ENCODE data around the gene GPS1. TPM values are rescaled to one million over a fixed set of nuclear protein-coding genes. Genes with fewer than 3 reads are reported as not detected.

Gene GPS1
- total and polyA plus RNA-seq, 3 experiments from 2014 or later = 122 to 151 (median 125) TPM

- ChIA-PET POLR2A (no interaction called here), CTCF (interaction anchor here (1.3 kb wide), 2 partner anchors 17 to 54 kb away, joined by 3 read pairs; no protein-coding TSS in a partner anchor)
- Mint-ChIP-seq H3K27ac (no peak overlapping the region), H3K4me1 (no peaks in the 10 kb centered on the region), H3K27me3 (no peaks in the 10 kb centered on the region), H3K9me3 (no peaks in the 10 kb centered on the region), H3K4me3 (no peak overlapping the region), H3K36me3 (peaks cover 0 to 2% (median 0%) of the 10 kb centered on the region in 3 donors)
- Histone ChIP-seq H3K27me3 (ENCODE audit: insufficient read depth, low read length, poor library complexity, severe bottlenecking) (no peaks in the 10 kb centered on the region), H3K4me3 (ENCODE audit: low read length) (no peak overlapping the region), H3K4me1 (ENCODE audit: insufficient read depth, low read length) (no peaks in the 10 kb centered on the region), H3K9me3 (ENCODE audit: low read length) (no peaks in the 10 kb centered on the region), H3K36me3 (ENCODE audit: insufficient read depth, low read length) (no peaks in the 10 kb centered on the region), H3K27ac (ENCODE audit: low read depth, low read length) (no peak overlapping the region)
- DNase-seq = no peak
Observed at GRCh38 chr17:82012640-82013295, 38.9 kb upstream of the GPS1 start.

GRCh38 chr17:82013341-82013740 is 38.4 kb upstream of the GPS1 start:
- POLR2A ChIA-PET = no interaction called here
- H3K36me3 Mint-ChIP-seq = peaks cover 0 to 4% (median 0%) of the 10 kb centered on the region in 3 donors

GRCh38 chr17:82013772-82014321 is 37.9 kb upstream of the GPS1 start:
- CTCF ChIA-PET = interaction anchor here (1.3 kb wide), 2 partner anchors 16 to 55 kb away, joined by 3 read pairs; no protein-coding TSS in a partner anchor
- H3K4me3 Mint-ChIP-seq = no peak overlapping the region

More at GRCh38 chr17:82013341-82013740, 38.4 kb upstream of the GPS1 start:
- Mint-ChIP-seq H3K4me3 (no peak overlapping the region), H3K27me3 (no peaks in the 10 kb centered on the region), H3K27ac (no peak overlapping the region), H3K4me1 (no peaks in the 10 kb centered on the region), H3K9me3 (no peaks in the 10 kb centered on the region)
- H3K9me3 ChIP-seq (ENCODE audit: low read length) = no peaks in the 10 kb centered on the region
- no peaks in the 10 kb centered on the region for H3K4me1 ChIP-seq (ENCODE audit: insufficient read depth, low read length)
- no peak for DNase-seq
- no peak overlapping the region for H3K4me3 ChIP-seq (ENCODE audit: low read length)
- CTCF ChIA-PET = interaction anchor here (1.3 kb wide), 2 partner anchors 17 to 54 kb away, joined by 3 read pairs; no protein-coding TSS in a partner anchor
- no peaks in the 10 kb centered on the region for H3K36me3 ChIP-seq (ENCODE audit: insufficient read depth, low read length)
- no peak overlapping the region for H3K27ac ChIP-seq (ENCODE audit: low read depth, low read length)
- H3K27me3 ChIP-seq (ENCODE audit: insufficient read depth, low read length, poor library complexity, severe bottlenecking) = no peaks in the 10 kb centered on the region

DNA sequence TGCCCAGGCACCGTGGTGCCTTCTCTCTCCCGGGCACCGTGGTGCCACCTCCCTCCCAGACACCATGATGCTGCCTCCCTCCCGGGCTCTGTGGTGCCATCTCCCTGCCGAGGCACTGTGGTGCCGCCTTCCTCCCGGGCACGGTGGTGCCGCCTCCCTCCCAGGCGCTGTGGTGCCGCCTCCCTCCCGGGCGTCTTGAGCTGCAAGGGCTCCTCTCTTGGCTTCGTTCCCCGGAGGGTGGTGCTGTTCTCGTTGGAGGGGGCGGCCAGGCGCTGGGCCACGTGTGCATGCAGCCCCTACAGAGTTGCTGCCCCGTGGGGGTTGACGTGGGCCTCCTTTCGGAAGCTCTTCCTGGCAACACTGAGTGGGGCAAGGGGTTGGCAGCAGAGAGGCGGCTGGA is 37.3 kb upstream of the GPS1 start:
- Histone ChIP-seq H3K36me3 (ENCODE audit: insufficient read depth, low read length) (peaks cover 6% of the 10 kb centered on the region), H3K4me3 (ENCODE audit: low read length) (no peak overlapping the region), H3K4me1 (ENCODE audit: insufficient read depth, low read length) (no peaks in the 10 kb centered on the region), H3K9me3 (ENCODE audit: low read length) (no peaks in the 10 kb centered on the region), H3K27me3 (ENCODE audit: insufficient read depth, low read length, poor library complexity, severe bottlenecking) (no peaks in the 10 kb centered on the region), H3K27ac (ENCODE audit: low read depth, low read length) (no peak overlapping the region)
- H3K4me1 Mint-ChIP-seq = peaks cover 0 to 1% (median 0%) of the 10 kb centered on the region in 3 donors
- ChIA-PET POLR2A (no interaction called here), CTCF (no interaction called here)
- no peaks in the 10 kb centered on the region for H3K27me3 Mint-ChIP-seq
- H3K36me3 Mint-ChIP-seq = peaks cover 0 to 10% (median 0%) of the 10 kb centered on the region in 3 donors
- no peak overlapping the region for H3K4me3 Mint-ChIP-seq
- no peak overlapping the region for H3K27ac Mint-ChIP-seq
- no peak for DNase-seq
- H3K9me3 Mint-ChIP-seq = no peaks in the 10 kb centered on the region

More at GRCh38 chr17:82013772-82014321, 37.9 kb upstream of the GPS1 start:
- no peaks in the 10 kb centered on the region for H3K9me3 ChIP-seq (ENCODE audit: low read length)
- no peaks in the 10 kb centered on the region for H3K27me3 ChIP-seq (ENCODE audit: insufficient read depth, low read length, poor library complexity, severe bottlenecking)
- peaks cover 5% of the 10 kb centered on the region for H3K36me3 ChIP-seq (ENCODE audit: insufficient read depth, low read length)
- POLR2A ChIA-PET = no interaction called here
- H3K27ac Mint-ChIP-seq = no peak overlapping the region
- peaks cover 0 to 9% (median 0%) of the 10 kb centered on the region in 3 donors for H3K36me3 Mint-ChIP-seq
- H3K4me1 ChIP-seq (ENCODE audit: insufficient read depth, low read length) = no peaks in the 10 kb centered on the region
- H3K4me1 Mint-ChIP-seq = no peaks in the 10 kb centered on the region
- H3K27me3 Mint-ChIP-seq = no peaks in the 10 kb centered on the region
- H3K9me3 Mint-ChIP-seq = no peaks in the 10 kb centered on the region
- H3K4me3 ChIP-seq (ENCODE audit: low read length) = no peak overlapping the region
- no peak for DNase-seq
- H3K27ac ChIP-seq (ENCODE audit: low read depth, low read length) = no peak overlapping the region

DNA sequence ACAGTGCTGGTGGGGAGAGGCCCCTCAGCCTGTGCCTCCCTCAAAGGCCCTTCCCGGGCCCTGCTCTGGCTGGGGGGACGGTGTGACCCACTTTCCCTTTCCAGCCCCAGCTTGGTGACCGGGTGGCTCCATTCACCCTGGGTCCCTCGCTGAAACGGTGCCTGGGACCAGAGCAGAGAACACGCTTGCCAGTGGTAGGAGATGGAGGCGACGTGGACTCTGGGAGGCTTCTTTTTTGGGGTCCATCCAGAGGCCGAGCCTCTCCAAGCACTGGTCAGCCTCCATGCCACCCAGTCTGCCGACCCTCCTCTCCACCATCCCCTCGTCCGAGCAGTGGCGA is 36.8 kb upstream of the GPS1 start:
- Mint-ChIP-seq H3K27me3 (no peaks in the 10 kb centered on the region), H3K27ac (no peak overlapping the region), H3K4me1 (peaks cover 0 to 2% (median 1%) of the 10 kb centered on the region in 3 donors), H3K4me3 (no peak overlapping the region), H3K9me3 (no peaks in the 10 kb centered on the region), H3K36me3 (peaks cover 0 to 10% (median 0%) of the 10 kb centered on the region in 3 donors)
- no peaks in the 10 kb centered on the region for H3K9me3 ChIP-seq (ENCODE audit: low read length)
- no peaks in the 10 kb centered on the region for H3K4me1 ChIP-seq (ENCODE audit: insufficient read depth, low read length)
- H3K27me3 ChIP-seq (ENCODE audit: insufficient read depth, low read length, poor library complexity, severe bottlenecking) = no peaks in the 10 kb centered on the region
- ChIA-PET CTCF (interaction anchor here (2.0 kb wide), 1 partner anchor 55 kb away, joined by 8 read pairs; no protein-coding TSS in a partner anchor), POLR2A (no interaction called here)
- peaks cover 6% of the 10 kb centered on the region for H3K36me3 ChIP-seq (ENCODE audit: insufficient read depth, low read length)
- no peak overlapping the region for H3K4me3 ChIP-seq (ENCODE audit: low read length)
- H3K27ac ChIP-seq (ENCODE audit: low read depth, low read length) = no peak overlapping the region
- DNase-seq = no peak

- Mint-ChIP-seq H3K9me3 (no peaks in the 10 kb centered on the region), H3K27ac (no peak overlapping the region), H3K27me3 (no peaks in the 10 kb centered on the region), H3K4me3 (no peak overlapping the region), H3K36me3 (peaks cover 0 to 10% (median 0%) of the 10 kb centered on the region in 3 donors), H3K4me1 (peaks cover 1 to 6% (median 1%) of the 10 kb centered on the region in 3 donors)
- Histone ChIP-seq H3K27me3 (ENCODE audit: insufficient read depth, low read length, poor library complexity, severe bottlenecking) (no peaks in the 10 kb centered on the region), H3K36me3 (ENCODE audit: insufficient read depth, low read length) (peaks cover 6% of the 10 kb centered on the region), H3K4me1 (ENCODE audit: insufficient read depth, low read length) (no peaks in the 10 kb centered on the region), H3K9me3 (ENCODE audit: low read length) (no peaks in the 10 kb centered on the region), H3K4me3 (ENCODE audit: low read length) (no peak overlapping the region), H3K27ac (ENCODE audit: low read depth, low read length) (no peak overlapping the region)
- POLR2A ChIA-PET = no interaction called here
- DNase-seq = no peak
- CTCF ChIA-PET = interaction anchor here (1.8 to 2.0 kb wide), 2 partner anchors 11 to 56 kb away, joined by 4 to 8 read pairs; no protein-coding TSS in a partner anchor
Observed at GRCh38 chr17:82015311-82015971, 36.3 kb upstream of the GPS1 start.

DNA sequence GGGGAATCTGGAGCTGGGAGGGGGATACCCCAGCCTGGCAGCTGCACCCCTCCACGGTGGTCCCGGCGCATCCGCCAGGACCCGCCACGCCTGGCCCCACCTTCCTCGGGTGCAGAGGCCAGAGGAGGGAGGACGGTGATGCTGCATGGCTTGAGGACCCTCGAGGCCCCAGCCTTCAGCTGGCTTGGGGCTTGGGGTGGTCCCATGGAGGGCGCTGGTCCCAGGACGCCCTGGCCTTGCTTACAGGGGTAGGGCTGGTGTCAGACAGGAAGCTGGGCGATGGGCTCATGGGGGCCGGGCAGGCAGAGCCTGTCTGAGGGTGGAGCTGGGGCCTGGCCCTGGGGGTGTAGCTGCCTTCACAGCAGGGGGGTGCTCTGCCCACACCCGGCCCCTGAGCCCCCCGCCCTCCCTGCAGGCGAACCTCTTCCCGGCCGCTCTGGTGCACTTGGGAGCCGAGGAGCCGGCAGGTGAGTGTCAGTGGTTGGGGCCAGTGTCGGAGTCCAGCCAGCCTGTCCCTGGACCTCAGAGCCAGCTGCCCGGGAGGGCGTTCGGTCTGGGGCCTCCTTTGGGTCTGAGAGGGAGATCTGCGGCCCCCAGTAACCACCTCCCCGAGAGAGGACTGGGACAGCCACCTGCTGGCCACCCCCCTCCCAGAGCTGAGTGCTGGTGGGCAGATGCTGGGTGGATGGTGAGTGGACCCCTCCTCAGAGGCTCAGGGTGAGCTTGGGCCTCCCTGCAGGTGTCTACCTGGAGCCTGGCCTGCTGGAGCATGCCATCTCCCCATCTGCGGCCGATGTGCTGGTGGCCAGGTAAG is 35.4 kb upstream of the GPS1 start:
- peaks cover 0 to 10% (median 0%) of the 10 kb centered on the region in 3 donors for H3K36me3 Mint-ChIP-seq
- POLR2A ChIA-PET = no interaction called here
- no peak for DNase-seq
- Histone ChIP-seq H3K4me1 (ENCODE audit: insufficient read depth, low read length) (peaks cover 5% of the 10 kb centered on the region), H3K27me3 (ENCODE audit: insufficient read depth, low read length, poor library complexity, severe bottlenecking) (no peaks in the 10 kb centered on the region), H3K36me3 (ENCODE audit: insufficient read depth, low read length) (peaks cover 6% of the 10 kb centered on the region), H3K27ac (ENCODE audit: low read depth, low read length) (no peak overlapping the region), H3K9me3 (ENCODE audit: low read length) (no peaks in the 10 kb centered on the region), H3K4me3 (ENCODE audit: low read length) (no peak overlapping the region)
- peaks cover 4 to 14% (median 6%) of the 10 kb centered on the region in 3 donors for H3K4me1 Mint-ChIP-seq
- no peak overlapping the region for H3K4me3 Mint-ChIP-seq
- no peaks in the 10 kb centered on the region for H3K9me3 Mint-ChIP-seq
- no peaks in the 10 kb centered on the region for H3K27me3 Mint-ChIP-seq
- H3K27ac Mint-ChIP-seq = no peak overlapping the region
- CTCF ChIA-PET = interaction anchor here (1.8 to 2.0 kb wide), 2 partner anchors 10 to 57 kb away, joined by 4 to 8 read pairs; no protein-coding TSS in a partner anchor

Measured in CD8-positive, alpha-beta memory T cell (primary cell).